Measurements from ENCODE around the gene IL25.
A peak's percentile ranks its signal among the peaks of the same experiment; 100 is the strongest.

Gene IL25

DNA sequence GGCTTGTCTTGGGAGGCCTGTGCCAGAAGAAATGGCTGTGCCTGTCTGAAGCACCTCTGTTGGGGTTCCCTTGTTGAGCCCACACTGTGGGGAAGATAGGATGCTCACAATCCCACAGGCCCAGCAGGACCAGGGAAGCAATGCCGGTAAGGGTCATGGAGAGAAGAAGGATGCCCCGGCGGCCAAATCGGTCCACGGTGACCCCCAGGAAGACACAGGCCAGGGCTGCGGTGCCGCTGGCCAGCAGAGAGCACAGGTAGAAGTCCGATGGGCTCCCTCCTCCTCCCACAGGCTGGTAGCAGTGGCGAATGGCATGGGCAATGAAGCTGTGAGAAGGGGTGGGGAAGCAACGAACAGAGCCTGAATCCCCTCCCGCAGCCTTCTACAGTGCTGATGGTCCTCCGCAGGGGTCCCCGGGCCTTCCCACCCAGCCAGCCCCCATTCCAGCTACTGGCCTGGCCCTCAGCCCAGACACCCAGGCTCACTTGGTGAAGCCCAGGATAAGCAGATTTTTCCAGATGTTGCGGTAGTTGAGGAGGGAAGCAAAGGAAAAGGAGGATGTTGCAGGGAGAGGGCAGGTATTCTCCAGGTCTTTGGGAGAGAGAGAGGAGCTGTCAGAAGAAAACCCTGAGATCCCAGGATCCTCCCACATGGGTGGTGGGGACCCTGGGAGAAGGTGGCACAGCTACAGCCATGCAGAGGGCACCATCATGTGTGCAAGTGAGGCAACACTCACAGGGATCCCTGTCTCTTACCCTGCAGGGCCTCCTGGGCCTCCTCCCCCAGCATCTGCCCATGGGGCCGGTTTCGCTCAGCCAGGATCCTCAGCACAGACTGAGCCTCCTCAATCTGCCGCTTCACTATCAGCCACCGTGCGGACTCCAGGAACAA, 25.0 kb upstream of the IL25 start:
- DNase-seq (ENCODE audit: insufficient read length, low spot score) = no peak
- no peak for FAIRE-seq
- no peak for TF ChIP-seq POLR2A (IDR thresholded peaks at IDR 0.05; ENCODE audit: low read depth, low read length)

- no peak for FAIRE-seq
- TF ChIP-seq POLR2A (IDR thresholded peaks at IDR 0.05; ENCODE audit: low read depth, low read length) = no peak
- no peak for DNase-seq (ENCODE audit: insufficient read length, low spot score)
Observed at GRCh38 chr14:23348297-23348655, 24.3 kb upstream of the IL25 start.

- DNase-seq (ENCODE audit: insufficient read length, low spot score) = no peak
- no peak for FAIRE-seq
- TF ChIP-seq POLR2A (IDR thresholded peaks at IDR 0.05; ENCODE audit: low read depth, low read length) = no peak
Observed at GRCh38 chr14:23349156-23349845, 23.3 kb upstream of the IL25 start.

- DNase-seq (ENCODE audit: insufficient read length, low spot score) = no peak
- no peak for TF ChIP-seq POLR2A (IDR thresholded peaks at IDR 0.05; ENCODE audit: low read depth, low read length)
- no peak for FAIRE-seq
Observed at GRCh38 chr14:23351681-23352505, 20.7 kb upstream of the IL25 start.

GRCh38 chr14:23352506-23353432, 19.8 kb upstream of the IL25 start, which contains the start of gene SLC22A17:
Gene SLC22A17 (minus strand): TSS chr14:23352887.
- DNase-seq (ENCODE audit: insufficient read length, low spot score) (peak; percentile 41), FAIRE-seq (no peak)
- peak; percentile 74 for TF ChIP-seq POLR2A (IDR thresholded peaks at IDR 0.05; ENCODE audit: low read depth, low read length)

GRCh38 chr14:23353433-23353780, 19.2 kb upstream of the IL25 start:
- FAIRE-seq (no peak), DNase-seq (ENCODE audit: insufficient read length, low spot score) (no peak)
- TF ChIP-seq POLR2A (IDR thresholded peaks at IDR 0.05; ENCODE audit: low read depth, low read length) = no peak

GRCh38 chr14:23354990-23355389, 17.6 kb upstream of the IL25 start:
- TF ChIP-seq POLR2A (IDR thresholded peaks at IDR 0.05; ENCODE audit: low read depth, low read length) = no peak
- FAIRE-seq (no peak), DNase-seq (ENCODE audit: insufficient read length, low spot score) (no peak)

- DNase-seq (ENCODE audit: insufficient read length, low spot score) = no peak
- FAIRE-seq = no peak
- no peak for TF ChIP-seq POLR2A (IDR thresholded peaks at IDR 0.05; ENCODE audit: low read depth, low read length)
Observed at GRCh38 chr14:23355871-23356435, 16.7 kb upstream of the IL25 start.

DNA sequence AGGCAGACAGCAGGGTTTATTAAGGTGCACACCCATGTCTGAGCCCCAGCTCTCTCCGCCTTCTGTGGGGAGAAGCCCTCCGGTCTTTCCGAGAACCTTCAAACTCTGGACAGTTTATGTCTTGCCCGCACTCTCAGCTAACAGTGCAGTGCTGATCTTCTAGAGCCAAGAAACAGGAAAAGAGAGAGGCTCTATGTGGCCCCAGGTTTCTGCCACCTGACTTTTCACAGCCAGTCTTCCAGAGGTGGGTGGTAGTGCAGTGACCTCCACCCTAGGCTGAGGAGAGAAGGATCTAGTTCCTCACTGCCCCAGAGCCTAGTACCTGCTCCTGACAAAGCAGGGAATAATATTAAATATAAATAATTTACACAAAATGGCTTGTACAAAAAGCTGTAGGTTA, 15.9 kb upstream of the IL25 start:
- no peak for TF ChIP-seq POLR2A (IDR thresholded peaks at IDR 0.05; ENCODE audit: low read depth, low read length)
- FAIRE-seq (no peak), DNase-seq (ENCODE audit: insufficient read length, low spot score) (no peak)

DNA sequence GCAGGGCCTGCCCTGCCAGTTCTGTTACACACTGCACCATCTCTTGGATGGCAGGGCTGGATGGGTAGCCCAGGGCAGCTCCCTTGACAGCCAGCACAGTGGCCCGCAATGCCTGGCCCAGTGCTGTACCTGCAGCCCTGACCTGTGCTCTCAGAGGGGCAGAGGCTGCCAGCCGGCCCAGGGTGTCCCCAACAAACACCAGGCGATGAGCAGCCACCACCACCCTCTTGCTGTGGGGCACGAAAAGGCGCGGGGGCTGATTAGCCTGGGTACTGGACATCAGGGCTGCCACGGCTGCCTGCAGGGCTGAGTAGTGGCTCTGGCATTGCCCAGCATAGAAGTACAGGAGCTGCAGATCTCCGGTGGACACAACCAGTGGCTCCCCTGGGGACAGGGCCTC, 15.3 kb upstream of the IL25 start:
- DNase-seq (ENCODE audit: insufficient read length, low spot score) (no peak), FAIRE-seq (no peak)
- no peak for TF ChIP-seq POLR2A (IDR thresholded peaks at IDR 0.05; ENCODE audit: low read depth, low read length)

DNA sequence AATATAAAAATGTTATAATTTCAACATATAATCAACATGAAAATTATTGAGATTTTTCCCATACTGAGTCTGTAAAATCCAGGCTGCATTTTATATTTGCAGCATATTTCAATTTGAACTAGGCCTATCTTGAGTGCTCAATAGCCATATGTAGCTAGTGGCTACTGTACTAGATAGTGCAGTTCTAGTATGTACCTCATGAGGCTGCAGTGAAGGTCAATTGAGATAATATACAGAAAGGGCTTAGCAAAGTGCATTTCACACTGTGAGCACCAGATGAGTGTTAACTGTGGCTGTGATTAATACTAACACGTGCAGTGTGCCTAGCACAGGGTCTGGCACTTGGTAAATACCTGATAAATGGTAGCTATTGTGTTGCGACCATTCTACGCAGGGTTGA, 14.6 kb upstream of the IL25 start:
- TF ChIP-seq POLR2A (IDR thresholded peaks at IDR 0.05; ENCODE audit: low read depth, low read length) = no peak
- no peak for DNase-seq (ENCODE audit: insufficient read length, low spot score)

GRCh38 chr14:23358553-23359166, 13.9 kb upstream of the IL25 start:
- FAIRE-seq (no peak), DNase-seq (ENCODE audit: insufficient read length, low spot score) (no peak)
- no peak for TF ChIP-seq POLR2A (IDR thresholded peaks at IDR 0.05; ENCODE audit: low read depth, low read length)

More for the DNA sequence above, 14.6 kb upstream of the IL25 start:
- no peak for FAIRE-seq
